ENCODE data around the gene TMEM182.

GRCh38 chr2:102850888-102851287 is 89.1 kb downstream of the TMEM182 start:
- TF ChIP-seq REST (IDR thresholded peaks at IDR 0.05; ENCODE audit: borderline replicate concordance) = no peak
- TF ChIP-seq CTCF (IDR thresholded peaks at IDR 0.05; ENCODE audit: poor library complexity, severe bottlenecking) = no peak
- no peak for TF ChIP-seq EZH2 (IDR thresholded peaks at IDR 0.05; ENCODE audit: borderline replicate concordance, insufficient read depth, low read length, poor library complexity, severe bottlenecking)
- TF ChIP-seq SMC3 (conservative IDR thresholded peaks at IDR 0.05; ENCODE audit: poor library complexity) = no peak

Measured in neural cell (in vitro differentiated cells).